Measurements from ENCODE around the gene ZNF341. TPM values are rescaled to one million over a fixed set of nuclear protein-coding genes. Genes with fewer than 3 reads are reported as not detected.
A peak's percentile ranks its signal among the peaks of the same experiment; 100 is the strongest.
"Not testable (repeated sequence)": the region's sequence is repeated elsewhere in the genome, so short reads cannot be mapped to it uniquely, and the experiment has no call there.

The ZNF341 gene
- total RNA-seq, 1 donor from 2014 or later = 7.1 TPM

- H3K9me3 Mint-ChIP-seq = no peaks in the 10 kb centered on the region
- peaks cover 14% of the 10 kb centered on the region for H3K4me1 Mint-ChIP-seq
- H3K4me3 Mint-ChIP-seq = no peak overlapping the region
- DNase-seq = peak; percentile 87
- H3K36me3 Mint-ChIP-seq (ENCODE audit: low read depth) = peaks cover 4% of the 10 kb centered on the region
- intact Hi-C loops (cut with micrococcal nuclease) = no loop called here
- no peaks in the 10 kb centered on the region for H3K27me3 Mint-ChIP-seq
- H3K27ac Mint-ChIP-seq = no peak overlapping the region
Measured at GRCh38 chr20:33791959-33792597, 60.3 kb downstream of the ZNF341 start.

- H3K27ac Mint-ChIP-seq = peak overlapping the region; percentile 55
- H3K36me3 Mint-ChIP-seq (ENCODE audit: low read depth); DNase-seq; H3K27me3 Mint-ChIP-seq; intact Hi-C loops (cut with micrococcal nuclease); H3K9me3 Mint-ChIP-seq; H3K4me1 Mint-ChIP-seq; H3K4me3 Mint-ChIP-seq: not testable (repeated sequence)
Measured at GRCh38 chr20:33792598-33792989, 60.8 kb downstream of the ZNF341 start.

GRCh38 chr20:33793011-33793931 lies 61.5 kb downstream of the ZNF341 start:
- intact Hi-C loops (cut with micrococcal nuclease) = no loop called here
- no peaks in the 10 kb centered on the region for H3K27me3 Mint-ChIP-seq
- H3K27ac Mint-ChIP-seq = peak overlapping the region; percentile 57
- DNase-seq = no peak
- peaks cover 3% of the 10 kb centered on the region for H3K36me3 Mint-ChIP-seq (ENCODE audit: low read depth)
- H3K9me3 Mint-ChIP-seq = no peaks in the 10 kb centered on the region
- no peak overlapping the region for H3K4me3 Mint-ChIP-seq
- H3K4me1 Mint-ChIP-seq = peaks cover 6% of the 10 kb centered on the region

- Mint-ChIP-seq H3K27ac (no peak overlapping the region), H3K9me3 (no peaks in the 10 kb centered on the region), H3K4me1 (peaks cover 6% of the 10 kb centered on the region), H3K27me3 (no peaks in the 10 kb centered on the region), H3K4me3 (no peak overlapping the region), H3K36me3 (ENCODE audit: low read depth) (no peaks in the 10 kb centered on the region)
- no peak for DNase-seq
- intact Hi-C loops (cut with micrococcal nuclease) = no loop called here
Measured at GRCh38 chr20:33796263-33796906, 64.6 kb downstream of the ZNF341 start.

GRCh38 chr20:33796907-33797544 lies 65.2 kb downstream of the ZNF341 start:
- no peaks in the 10 kb centered on the region for H3K36me3 Mint-ChIP-seq (ENCODE audit: low read depth)
- H3K27ac Mint-ChIP-seq = no peak overlapping the region
- no peak for DNase-seq
- H3K4me3 Mint-ChIP-seq = no peak overlapping the region
- no peaks in the 10 kb centered on the region for H3K9me3 Mint-ChIP-seq
- intact Hi-C loops (cut with micrococcal nuclease) = no loop called here
- peaks cover 6% of the 10 kb centered on the region for H3K4me1 Mint-ChIP-seq
- no peaks in the 10 kb centered on the region for H3K27me3 Mint-ChIP-seq

GRCh38 chr20:33798444-33798843 lies 66.6 kb downstream of the ZNF341 start:
- Mint-ChIP-seq H3K9me3 (no peaks in the 10 kb centered on the region), H3K4me1 (peaks cover 1% of the 10 kb centered on the region), H3K36me3 (ENCODE audit: low read depth) (no peaks in the 10 kb centered on the region), H3K4me3 (no peak overlapping the region), H3K27ac (no peak overlapping the region), H3K27me3 (peaks cover 2% of the 10 kb centered on the region)
- intact Hi-C loops (cut with micrococcal nuclease) = no loop called here
- DNase-seq = no peak

GRCh38 chr20:33803921-33804337 lies 72.1 kb downstream of the ZNF341 start:
- H3K9me3 Mint-ChIP-seq = no peaks in the 10 kb centered on the region
- no peak overlapping the region for H3K27ac Mint-ChIP-seq
- no peak overlapping the region for H3K4me3 Mint-ChIP-seq
- DNase-seq = no peak
- H3K27me3 Mint-ChIP-seq = peaks cover 8% of the 10 kb centered on the region
- no peaks in the 10 kb centered on the region for H3K4me1 Mint-ChIP-seq
- H3K36me3 Mint-ChIP-seq (ENCODE audit: low read depth) = no peaks in the 10 kb centered on the region
- intact Hi-C loops (cut with micrococcal nuclease) = no loop called here

- Mint-ChIP-seq H3K27me3 (peaks cover 7% of the 10 kb centered on the region), H3K4me3 (no peak overlapping the region), H3K27ac (no peak overlapping the region), H3K4me1 (peaks cover 12% of the 10 kb centered on the region), H3K36me3 (ENCODE audit: low read depth) (peaks cover 15% of the 10 kb centered on the region), H3K9me3 (no peaks in the 10 kb centered on the region)
- no peak for DNase-seq
- intact Hi-C loops (cut with micrococcal nuclease) = no loop called here
Measured at GRCh38 chr20:33808388-33808787, 76.6 kb downstream of the ZNF341 start.

GRCh38 chr20:33810259-33810658 lies 78.5 kb downstream of the ZNF341 start:
- intact Hi-C loops (cut with micrococcal nuclease) = loop anchor here (2.0 to 5.0 kb wide), 3 partner anchors 42 to 123 kb away; partner anchors contain the start of gene E2F1
- Mint-ChIP-seq H3K9me3 (peaks cover 3% of the 10 kb centered on the region), H3K4me3 (no peak overlapping the region), H3K36me3 (ENCODE audit: low read depth) (peaks cover 24% of the 10 kb centered on the region), H3K27ac (no peak overlapping the region), H3K27me3 (peaks cover 4% of the 10 kb centered on the region), H3K4me1 (peaks cover 30% of the 10 kb centered on the region)
- DNase-seq = no peak

GRCh38 chr20:33810885-33811775 lies 79.3 kb downstream of the ZNF341 start, which contains the start of gene CHMP4B:
TSS of gene CHMP4B (plus strand) at chr20:33811348. CDS start at chr20:33811469, 121 bp downstream.
- Mint-ChIP-seq H3K27me3 (peaks cover 2% of the 10 kb centered on the region), H3K27ac (peak within 1 kb of the TSS; percentile 98), H3K36me3 (ENCODE audit: low read depth) (peaks cover 32% of the 10 kb centered on the region), H3K4me1 (peaks cover 34% of the 10 kb centered on the region), H3K9me3 (peaks cover 4% of the 10 kb centered on the region), H3K4me3 (peak within 1 kb of the TSS; percentile 99)
- intact Hi-C loops (cut with micrococcal nuclease) = loop anchor here (1.0 to 5.0 kb wide), 5 partner anchors 41 to 301 kb away; partner anchors contain the start of genes E2F1, EIF2S2 and RALY
- DNase-seq = peak; percentile 100

- Mint-ChIP-seq H3K9me3 (peaks cover 4% of the 10 kb centered on the region), H3K4me3 (peak overlapping the region; percentile 99), H3K36me3 (ENCODE audit: low read depth) (peaks cover 32% of the 10 kb centered on the region), H3K27me3 (no peaks in the 10 kb centered on the region), H3K27ac (peak overlapping the region; percentile 98), H3K4me1 (peaks cover 34% of the 10 kb centered on the region)
- intact Hi-C loops (cut with micrococcal nuclease) = loop anchor here (1.0 to 5.0 kb wide), 5 partner anchors 41 to 301 kb away; partner anchors contain the start of genes E2F1, EIF2S2 and RALY
- DNase-seq = peak; percentile 77
Measured at GRCh38 chr20:33811776-33812151, 80.0 kb downstream of the ZNF341 start.

- peak overlapping the region; percentile 99 for H3K4me3 Mint-ChIP-seq
- no peaks in the 10 kb centered on the region for H3K27me3 Mint-ChIP-seq
- H3K36me3 Mint-ChIP-seq (ENCODE audit: low read depth) = peaks cover 33% of the 10 kb centered on the region
- H3K9me3 Mint-ChIP-seq = peaks cover 4% of the 10 kb centered on the region
- peak overlapping the region; percentile 98 for H3K27ac Mint-ChIP-seq
- H3K4me1 Mint-ChIP-seq = peaks cover 35% of the 10 kb centered on the region
- DNase-seq = peak; percentile 79
- intact Hi-C loops (cut with micrococcal nuclease) = loop anchor here (5.0 kb wide), 2 partner anchors 40 to 125 kb away; partner anchors contain the start of gene E2F1
Measured at GRCh38 chr20:33812152-33812849, 80.5 kb downstream of the ZNF341 start.

Measured in activated CD4-positive, alpha-beta T cell treated with anti-CD3 and anti-CD28 coated beads, Interleukin-2, amount 10 ng/mL, durations not matched to agents 24 days and 14 days (primary cell).